HL-60 (cell line): Measurements from ENCODE around the gene ITIH5.

Source experiments
- GABPA ChIP-seq: IDR thresholded peaks from 2 replicates; pipeline ENCODE4 v1.6.1; 2012; ENCODE audit warnings: low read depth
- TF ChIP-seq, protein P1 (sequence below): IDR thresholded peaks from one replicate; pipeline ENCODE4 v1.5.1; 2011; ENCODE audit warnings: low read length, control low read depth, inconsistent platforms; ENCODE audit not compliant: insufficient read depth
- TF ChIP-seq, protein P2 (sequence below): IDR thresholded peaks from 2 replicates; pipeline ENCODE4 v1.6.1; 2012; ENCODE audit warnings: low read depth; ENCODE audit not compliant: insufficient replicate concordance

DNA sequence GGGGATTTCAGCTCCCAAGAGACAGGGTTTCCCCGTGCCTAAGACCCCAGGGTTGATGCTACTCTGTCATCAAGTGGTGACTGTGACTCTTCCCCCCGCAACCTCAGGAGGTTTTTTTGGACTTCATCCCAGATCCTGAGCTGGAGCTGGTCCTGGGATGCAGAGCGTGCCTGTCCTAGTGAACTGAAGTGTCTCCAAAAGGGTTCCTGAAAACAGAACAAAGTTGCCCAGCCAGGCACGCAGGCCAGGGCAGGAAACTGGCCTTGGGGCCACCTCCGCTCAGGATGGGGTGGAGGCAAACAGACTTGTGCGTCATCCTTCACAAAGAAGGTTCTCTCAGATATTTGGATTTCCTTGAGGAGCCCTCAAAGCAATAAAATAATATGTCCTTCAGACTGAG lies 118.9 kb downstream of the ITIH5 start:
- TF ChIP-seq, protein P1, sequence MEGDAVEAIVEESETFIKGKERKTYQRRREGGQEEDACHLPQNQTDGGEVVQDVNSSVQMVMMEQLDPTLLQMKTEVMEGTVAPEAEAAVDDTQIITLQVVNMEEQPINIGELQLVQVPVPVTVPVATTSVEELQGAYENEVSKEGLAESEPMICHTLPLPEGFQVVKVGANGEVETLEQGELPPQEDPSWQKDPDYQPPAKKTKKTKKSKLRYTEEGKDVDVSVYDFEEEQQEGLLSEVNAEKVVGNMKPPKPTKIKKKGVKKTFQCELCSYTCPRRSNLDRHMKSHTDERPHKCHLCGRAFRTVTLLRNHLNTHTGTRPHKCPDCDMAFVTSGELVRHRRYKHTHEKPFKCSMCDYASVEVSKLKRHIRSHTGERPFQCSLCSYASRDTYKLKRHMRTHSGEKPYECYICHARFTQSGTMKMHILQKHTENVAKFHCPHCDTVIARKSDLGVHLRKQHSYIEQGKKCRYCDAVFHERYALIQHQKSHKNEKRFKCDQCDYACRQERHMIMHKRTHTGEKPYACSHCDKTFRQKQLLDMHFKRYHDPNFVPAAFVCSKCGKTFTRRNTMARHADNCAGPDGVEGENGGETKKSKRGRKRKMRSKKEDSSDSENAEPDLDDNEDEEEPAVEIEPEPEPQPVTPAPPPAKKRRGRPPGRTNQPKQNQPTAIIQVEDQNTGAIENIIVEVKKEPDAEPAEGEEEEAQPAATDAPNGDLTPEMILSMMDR, result no peak
- TF ChIP-seq, protein P2, sequence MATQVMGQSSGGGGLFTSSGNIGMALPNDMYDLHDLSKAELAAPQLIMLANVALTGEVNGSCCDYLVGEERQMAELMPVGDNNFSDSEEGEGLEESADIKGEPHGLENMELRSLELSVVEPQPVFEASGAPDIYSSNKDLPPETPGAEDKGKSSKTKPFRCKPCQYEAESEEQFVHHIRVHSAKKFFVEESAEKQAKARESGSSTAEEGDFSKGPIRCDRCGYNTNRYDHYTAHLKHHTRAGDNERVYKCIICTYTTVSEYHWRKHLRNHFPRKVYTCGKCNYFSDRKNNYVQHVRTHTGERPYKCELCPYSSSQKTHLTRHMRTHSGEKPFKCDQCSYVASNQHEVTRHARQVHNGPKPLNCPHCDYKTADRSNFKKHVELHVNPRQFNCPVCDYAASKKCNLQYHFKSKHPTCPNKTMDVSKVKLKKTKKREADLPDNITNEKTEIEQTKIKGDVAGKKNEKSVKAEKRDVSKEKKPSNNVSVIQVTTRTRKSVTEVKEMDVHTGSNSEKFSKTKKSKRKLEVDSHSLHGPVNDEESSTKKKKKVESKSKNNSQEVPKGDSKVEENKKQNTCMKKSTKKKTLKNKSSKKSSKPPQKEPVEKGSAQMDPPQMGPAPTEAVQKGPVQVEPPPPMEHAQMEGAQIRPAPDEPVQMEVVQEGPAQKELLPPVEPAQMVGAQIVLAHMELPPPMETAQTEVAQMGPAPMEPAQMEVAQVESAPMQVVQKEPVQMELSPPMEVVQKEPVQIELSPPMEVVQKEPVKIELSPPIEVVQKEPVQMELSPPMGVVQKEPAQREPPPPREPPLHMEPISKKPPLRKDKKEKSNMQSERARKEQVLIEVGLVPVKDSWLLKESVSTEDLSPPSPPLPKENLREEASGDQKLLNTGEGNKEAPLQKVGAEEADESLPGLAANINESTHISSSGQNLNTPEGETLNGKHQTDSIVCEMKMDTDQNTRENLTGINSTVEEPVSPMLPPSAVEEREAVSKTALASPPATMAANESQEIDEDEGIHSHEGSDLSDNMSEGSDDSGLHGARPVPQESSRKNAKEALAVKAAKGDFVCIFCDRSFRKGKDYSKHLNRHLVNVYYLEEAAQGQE, result no peak
- TF ChIP-seq GABPA, result no peak
